GM12878 (cell line): ENCODE data around the gene ZCCHC4. TPM values are rescaled to one million over a fixed set of nuclear protein-coding genes. Genes with fewer than 3 reads are reported as not detected.
A peak's percentile ranks its signal among the peaks of the same experiment; 100 is the strongest.

Experiments
- BACH1 ChIP-seq: fragments of 450-650 bp; IDR thresholded peaks from 2 replicates; pipeline ENCODE4 v1.6.1; 2017; ENCODE audit warnings: mild to moderate bottlenecking, borderline replicate concordance
- CBFB ChIP-seq: IDR thresholded peaks from 2 replicates; pipeline ENCODE4 v1.6.1; 2016; ENCODE audit warnings: antibody characterized with exemption, low read depth
- CREB1 ChIP-seq: IDR thresholded peaks from 2 replicates; pipeline ENCODE4 v1.6.1; 2012; ENCODE audit warnings: low read depth, mild to moderate bottlenecking, inconsistent platforms
- EED ChIP-seq: sonication (generic); IDR thresholded peaks from 2 replicates; pipeline ENCODE4 v1.6.1; 2016; ENCODE audit warnings: antibody characterized with exemption, low read depth
- EGR1 ChIP-seq, 2 experiments: IDR thresholded peaks; 1 replicate in 1 of 2; 2 replicates in 1 of 2; pipeline ENCODE4 v1.6.1; 2011 to 2012; ENCODE audit warnings: low read depth in 2 of 2, low read length in 2 of 2, borderline replicate concordance in 1 of 2, mild to moderate bottlenecking in 1 of 2, moderate library complexity in 1 of 2
- ESRRA ChIP-seq: IDR thresholded peaks from 2 replicates; pipeline ENCODE4 v1.6.1; 2012; ENCODE audit warnings: mild to moderate bottlenecking, low read length, improper control_type of control experiment
- GABPA ChIP-seq: IDR thresholded peaks from 2 replicates; pipeline ENCODE4 v1.6.1; 2014; ENCODE audit warnings: antibody characterized with exemption, low read depth, mild to moderate bottlenecking, inconsistent platforms
- HDGF ChIP-seq: fragments of 450-650 bp; IDR thresholded peaks from 2 replicates; pipeline ENCODE4 v1.6.1; 2016; ENCODE audit warnings: antibody characterized with exemption
- IKZF2 ChIP-seq, 2 experiments: fragments of 450-650 bp; IDR thresholded peaks; 2 replicates each; pipeline ENCODE4 v1.6.1; 2017; ENCODE audit warnings: mild to moderate bottlenecking in 2 of 2, moderate library complexity in 2 of 2
- MEF2B ChIP-seq: fragments of 450-650 bp; IDR thresholded peaks from 2 replicates; pipeline ENCODE4 v1.6.1; 2018; ENCODE audit warnings: mild to moderate bottlenecking, moderate library complexity; ENCODE audit not compliant: partially characterized antibody, poor library complexity, severe bottlenecking
- NR2C1 ChIP-seq: fragments of 450-650 bp; IDR thresholded peaks from 2 replicates; pipeline ENCODE4 v1.6.1; 2017; ENCODE audit warnings: antibody characterized with exemption, mild to moderate bottlenecking, moderate library complexity
- PAX5 ChIP-seq: IDR thresholded peaks from 2 replicates; pipeline ENCODE4 v1.6.1; 2011; ENCODE audit warnings: low read depth, low read length, borderline replicate concordance
- PML ChIP-seq: IDR thresholded peaks from 2 replicates; pipeline ENCODE4 v1.6.1; 2012; ENCODE audit warnings: low read length, inconsistent platforms
- POLR2AphosphoS2 ChIP-seq: IDR thresholded peaks from 2 replicates; pipeline ENCODE4 v1.6.1; 2011; ENCODE audit warnings: low read depth, mild to moderate bottlenecking, low read length, improper control_type of control experiment, moderate library complexity
- RB1 ChIP-seq: fragments of 450-650 bp; formaldehyde crosslinking; IDR thresholded peaks from 2 replicates; pipeline ENCODE4 v1.6.1; 2017; ENCODE audit warnings: mild to moderate bottlenecking, borderline replicate concordance
- SP1 ChIP-seq: IDR thresholded peaks from one replicate; pipeline ENCODE4 v1.6.1; 2011; ENCODE audit warnings: low read depth, low read length
- TCF12 ChIP-seq: IDR thresholded peaks from 2 replicates; pipeline ENCODE4 v1.6.1; 2011; ENCODE audit warnings: low read depth, mild to moderate bottlenecking, low read length
- ZNF274 ChIP-seq: IDR thresholded peaks from one replicate; pipeline ENCODE4 v1.8.0; 2011; ENCODE audit not compliant: insufficient read length, insufficient read depth
- polyA plus RNA-seq, 11 experiments: library from polyadenylated mRNA; depleted of rRNA in 4 of 11; unstranded in 6 of 11; stranded (reverse) in 5 of 11; fragments of >200 nt; fragmentation: Nextera tagmentation in 4 of 11; fragmentation: Illumina TruSeq in 1 of 11; extraction: Ambion mirVana in 4 of 11; extraction: Trizol in 1 of 11; gene quantifications; 1 replicate in 1 of 11; 2 replicates in 10 of 11; pipeline versions ENCODE4 v1.2.1 to v1.2.3, GENCODE V29; 2011 to 2016; ENCODE audit warnings: inconsistent platforms in 2 of 11, missing spikeins in 2 of 11, low read depth in 1 of 11
- total RNA-seq, 4 experiments: library from RNA; depleted of rRNA in 3 of 4; stranded (reverse); fragments of >200 nt in 3 of 4; fragmentation: Illumina TruSeq in 1 of 4; extraction: Trizol in 1 of 4; gene quantifications; 2 replicates each; pipeline versions ENCODE4 v1.2.1 to v1.2.3, GENCODE V29; 2013 to 2021
- TF ChIP-seq, protein P1 (sequence below): IDR thresholded peaks from 2 replicates; pipeline ENCODE4 v1.6.1; 2011; ENCODE audit warnings: borderline replicate concordance, low read depth, mild to moderate bottlenecking, moderate library complexity, low read length; ENCODE audit not compliant: insufficient read depth, poor library complexity, severe bottlenecking
- TF ChIP-seq, protein P2 (sequence below): fragments of 450-650 bp; formaldehyde crosslinking; IDR thresholded peaks from 2 replicates; pipeline ENCODE4 v1.5.0; 2022; ENCODE audit warnings: mild to moderate bottlenecking, missing genetic modification characterization
- TF ChIP-seq, protein P3 (sequence below): fragments of 450-650 bp; IDR thresholded peaks from 2 replicates; pipeline ENCODE4 v1.6.1; 2017; ENCODE audit warnings: mild to moderate bottlenecking, low read depth, inconsistent platforms; ENCODE audit not compliant: poor library complexity, severe bottlenecking
- TF ChIP-seq, protein P4 (sequence below): fragments of 450-650 bp; IDR thresholded peaks from 2 replicates; pipeline ENCODE4 v1.6.1; 2016; ENCODE audit warnings: mild to moderate bottlenecking

Gene ZCCHC4
- total and polyA plus RNA-seq, 10 of the 15 experiments (the other 5 are each of a cell fraction or from before 2014, with no cell fraction given): 3.2 to 17.7 (median 12.7) TPM

DNA sequence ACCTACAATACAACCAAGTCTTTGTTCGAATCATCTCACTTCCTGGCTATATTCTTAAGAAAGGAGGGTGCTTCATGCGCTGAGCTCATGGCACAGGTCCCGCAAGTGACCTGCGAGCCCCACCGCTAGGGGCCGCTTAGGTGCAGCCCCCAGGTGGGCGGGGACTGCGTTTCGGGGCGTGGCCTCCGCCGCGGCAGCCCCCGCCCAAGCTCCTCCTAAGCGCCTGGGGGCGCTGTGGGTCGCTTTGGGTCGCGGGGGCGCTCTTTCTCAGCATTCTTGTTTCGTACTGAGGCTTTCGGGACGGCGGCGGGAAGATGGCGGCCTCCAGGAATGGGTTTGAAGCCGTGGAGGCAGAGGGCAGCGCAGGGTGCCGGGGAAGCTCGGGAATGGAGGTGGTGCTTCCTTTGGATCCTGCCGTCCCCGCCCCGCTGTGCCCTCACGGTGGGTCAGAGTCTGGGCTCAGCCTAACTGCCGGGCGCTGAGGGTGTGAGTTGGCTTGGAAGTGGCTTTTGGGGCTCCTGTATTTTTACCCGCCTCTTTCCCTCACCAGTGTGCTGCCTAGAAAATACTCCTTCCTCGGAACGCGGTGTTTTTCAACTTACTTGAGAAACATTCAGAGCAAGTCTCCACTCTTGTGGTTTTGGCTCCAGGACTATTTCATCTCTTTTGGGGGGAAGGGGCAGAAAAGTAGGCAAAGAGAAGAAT, at the start of gene ZCCHC4 (continued):
- TF ChIP-seq PML (peak; percentile 84; the same call in 1 of the 2 replicates), MEF2B (peak; percentile 29), GABPA (peak; percentile 17; the same call in 1 of the 2 replicates), RB1 (peak; percentile 97; the same call in 1 of the 2 replicates), SP1 (peak; percentile 77), POLR2AphosphoS2 (0 out of 2 replicates have a peak, but pooled peaks have one; percentile 37), TCF12 (0 out of 2 replicates have a peak, but pooled peaks have one; percentile 23), CREB1 (peak; percentile 69), PAX5 (0 out of 2 replicates have a peak, but pooled peaks have one; percentile 46), ZNF274 (no peak), EED (no peak), BACH1 (no peak; the same call in 1 of the 2 replicates), HDGF (peak; percentile 39; the same call in 1 of the 2 replicates), ESRRA (peak; percentile 53; the same call in 1 of the 2 replicates), CBFB (peak; percentile 72; the same call in 1 of the 2 replicates), IKZF2 (IDR thresholded peaks at IDR 0.05) (peak; percentile 37 to 59; a peak in 2 of 4 replicates), EGR1 (IDR thresholded peaks at IDR 0.05; ENCODE audit: borderline replicate concordance in 1 of 2, low read depth in 2 of 2, low read length in 2 of 2) (peak in 1 of 2 experiments; percentile 98; a peak in 2 of 3 replicates), NR2C1 (peak; percentile 90)
- TF ChIP-seq, protein P1, sequence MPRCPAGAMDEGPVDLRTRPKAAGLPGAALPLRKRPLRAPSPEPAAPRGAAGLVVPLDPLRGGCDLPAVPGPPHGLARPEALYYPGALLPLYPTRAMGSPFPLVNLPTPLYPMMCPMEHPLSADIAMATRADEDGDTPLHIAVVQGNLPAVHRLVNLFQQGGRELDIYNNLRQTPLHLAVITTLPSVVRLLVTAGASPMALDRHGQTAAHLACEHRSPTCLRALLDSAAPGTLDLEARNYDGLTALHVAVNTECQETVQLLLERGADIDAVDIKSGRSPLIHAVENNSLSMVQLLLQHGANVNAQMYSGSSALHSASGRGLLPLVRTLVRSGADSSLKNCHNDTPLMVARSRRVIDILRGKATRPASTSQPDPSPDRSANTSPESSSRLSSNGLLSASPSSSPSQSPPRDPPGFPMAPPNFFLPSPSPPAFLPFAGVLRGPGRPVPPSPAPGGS: peak; percentile 48
- TF ChIP-seq, protein P2, sequence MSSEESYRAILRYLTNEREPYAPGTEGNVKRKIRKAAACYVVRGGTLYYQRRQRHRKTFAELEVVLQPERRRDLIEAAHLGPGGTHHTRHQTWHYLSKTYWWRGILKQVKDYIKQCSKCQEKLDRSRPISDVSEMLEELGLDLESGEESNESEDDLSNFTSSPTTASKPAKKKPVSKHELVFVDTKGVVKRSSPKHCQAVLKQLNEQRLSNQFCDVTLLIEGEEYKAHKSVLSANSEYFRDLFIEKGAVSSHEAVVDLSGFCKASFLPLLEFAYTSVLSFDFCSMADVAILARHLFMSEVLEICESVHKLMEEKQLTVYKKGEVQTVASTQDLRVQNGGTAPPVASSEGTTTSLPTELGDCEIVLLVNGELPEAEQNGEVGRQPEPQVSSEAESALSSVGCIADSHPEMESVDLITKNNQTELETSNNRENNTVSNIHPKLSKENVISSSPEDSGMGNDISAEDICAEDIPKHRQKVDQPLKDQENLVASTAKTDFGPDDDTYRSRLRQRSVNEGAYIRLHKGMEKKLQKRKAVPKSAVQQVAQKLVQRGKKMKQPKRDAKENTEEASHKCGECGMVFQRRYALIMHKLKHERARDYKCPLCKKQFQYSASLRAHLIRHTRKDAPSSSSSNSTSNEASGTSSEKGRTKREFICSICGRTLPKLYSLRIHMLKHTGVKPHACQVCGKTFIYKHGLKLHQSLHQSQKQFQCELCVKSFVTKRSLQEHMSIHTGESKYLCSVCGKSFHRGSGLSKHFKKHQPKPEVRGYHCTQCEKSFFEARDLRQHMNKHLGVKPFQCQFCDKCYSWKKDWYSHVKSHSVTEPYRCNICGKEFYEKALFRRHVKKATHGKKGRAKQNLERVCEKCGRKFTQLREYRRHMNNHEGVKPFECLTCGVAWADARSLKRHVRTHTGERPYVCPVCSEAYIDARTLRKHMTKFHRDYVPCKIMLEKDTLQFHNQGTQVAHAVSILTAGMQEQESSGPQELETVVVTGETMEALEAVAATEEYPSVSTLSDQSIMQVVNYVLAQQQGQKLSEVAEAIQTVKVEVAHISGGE (CRISPR knock-in tag): no peak
- TF ChIP-seq, protein P3, sequence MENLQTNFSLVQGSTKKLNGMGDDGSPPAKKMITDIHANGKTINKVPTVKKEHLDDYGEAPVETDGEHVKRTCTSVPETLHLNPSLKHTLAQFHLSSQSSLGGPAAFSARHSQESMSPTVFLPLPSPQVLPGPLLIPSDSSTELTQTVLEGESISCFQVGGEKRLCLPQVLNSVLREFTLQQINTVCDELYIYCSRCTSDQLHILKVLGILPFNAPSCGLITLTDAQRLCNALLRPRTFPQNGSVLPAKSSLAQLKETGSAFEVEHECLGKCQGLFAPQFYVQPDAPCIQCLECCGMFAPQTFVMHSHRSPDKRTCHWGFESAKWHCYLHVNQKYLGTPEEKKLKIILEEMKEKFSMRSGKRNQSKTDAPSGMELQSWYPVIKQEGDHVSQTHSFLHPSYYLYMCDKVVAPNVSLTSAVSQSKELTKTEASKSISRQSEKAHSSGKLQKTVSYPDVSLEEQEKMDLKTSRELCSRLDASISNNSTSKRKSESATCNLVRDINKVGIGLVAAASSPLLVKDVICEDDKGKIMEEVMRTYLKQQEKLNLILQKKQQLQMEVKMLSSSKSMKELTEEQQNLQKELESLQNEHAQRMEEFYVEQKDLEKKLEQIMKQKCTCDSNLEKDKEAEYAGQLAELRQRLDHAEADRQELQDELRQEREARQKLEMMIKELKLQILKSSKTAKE: no peak
- TF ChIP-seq, protein P4, sequence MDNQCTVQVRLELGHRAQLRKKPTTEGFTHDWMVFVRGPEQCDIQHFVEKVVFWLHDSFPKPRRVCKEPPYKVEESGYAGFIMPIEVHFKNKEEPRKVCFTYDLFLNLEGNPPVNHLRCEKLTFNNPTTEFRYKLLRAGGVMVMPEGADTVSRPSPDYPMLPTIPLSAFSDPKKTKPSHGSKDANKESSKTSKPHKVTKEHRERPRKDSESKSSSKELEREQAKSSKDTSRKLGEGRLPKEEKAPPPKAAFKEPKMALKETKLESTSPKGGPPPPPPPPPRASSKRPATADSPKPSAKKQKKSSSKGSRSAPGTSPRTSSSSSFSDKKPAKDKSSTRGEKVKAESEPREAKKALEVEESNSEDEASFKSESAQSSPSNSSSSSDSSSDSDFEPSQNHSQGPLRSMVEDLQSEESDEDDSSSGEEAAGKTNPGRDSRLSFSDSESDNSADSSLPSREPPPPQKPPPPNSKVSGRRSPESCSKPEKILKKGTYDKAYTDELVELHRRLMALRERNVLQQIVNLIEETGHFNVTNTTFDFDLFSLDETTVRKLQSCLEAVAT: peak; percentile 59; the same call in 1 of the 2 replicates
